Caco-2 (cell line): ENCODE data around the gene KHDC1L. TPM values are rescaled to one million over a fixed set of nuclear protein-coding genes. Genes with fewer than 3 reads are reported as not detected.

ENCODE experiments used
- BruUV-seq: library from RNA; stranded (reverse); fragments of 400-500 nt; replicated peaks from 2 replicates; lab custom pipeline; 2021; lab: Mats Ljungman, UMichigan
- CTCF ChIA-PET: fragments of 300-600 bp; sonication (Branson Sonifier 250); formaldehyde crosslinking; loops from one replicate; lab custom pipeline; 2022; ENCODE audit warnings: antibody characterized with exemption; lab: Charles Lee
- POLR2A ChIA-PET: fragments of 300-600 bp; sonication (Branson Sonifier 250); formaldehyde crosslinking; loops from one replicate; lab custom pipeline; 2022; ENCODE audit warnings: antibody characterized with exemption; lab: Charles Lee
- DNase-seq, 2 experiments: peaks; one replicate each; pipeline versions ENCODE4 v3.0.0 to v3.0.0-alpha.2; 2020 to 2022
- H3K27me3 ChIP-seq: replicated peaks from 2 replicates; pipeline ENCODE4 v1.6.0; 2011; ENCODE audit warnings: low read length; ENCODE audit not compliant: control insufficient read depth, insufficient read depth
- H3K36me3 ChIP-seq: 2 replicates; pipeline ENCODE4 v1.5.1; 2011; ENCODE audit warnings: low read length; ENCODE audit not compliant: control insufficient read depth, insufficient read depth
- H3K4me1 ChIP-seq: fragments of 250-450 bp; sonication (Bioruptor Pico); 2 replicates; pipeline ENCODE4 v1.5.1; 2020; ENCODE audit warnings: mild to moderate bottlenecking
- H3K4me3 ChIP-seq: 2 replicates; pipeline ENCODE4 v1.5.1; 2011; ENCODE audit warnings: low read depth, mild to moderate bottlenecking, control low read depth, low read length
- H3K9me3 ChIP-seq: fragments of 250-450 bp; sonication (Bioruptor Pico); 2 replicates; pipeline ENCODE4 v1.5.1; 2020; ENCODE audit warnings: mild to moderate bottlenecking, moderate library complexity
- H3K27ac Mint-ChIP-seq: one replicate; pipeline ENCODE4 v1.8.0; 2022; ENCODE audit warnings: mixed read lengths; ENCODE audit not compliant: unreplicated experiment
- H3K27me3 Mint-ChIP-seq: one replicate; pipeline ENCODE4 v1.8.0; 2022; ENCODE audit warnings: mixed read lengths; ENCODE audit not compliant: insufficient read depth, unreplicated experiment
- H3K36me3 Mint-ChIP-seq: one replicate; pipeline ENCODE4 v1.8.0; 2022; ENCODE audit warnings: mild to moderate bottlenecking, mixed read lengths; ENCODE audit not compliant: insufficient read depth, unreplicated experiment
- H3K4me1 Mint-ChIP-seq: one replicate; pipeline ENCODE4 v1.8.0; 2022; ENCODE audit warnings: low read depth, mixed read lengths; ENCODE audit not compliant: unreplicated experiment
- H3K4me3 Mint-ChIP-seq: one replicate; pipeline ENCODE4 v1.8.0; 2022; ENCODE audit warnings: mild to moderate bottlenecking, moderate library complexity, mixed read lengths; ENCODE audit not compliant: unreplicated experiment
- H3K9me3 Mint-ChIP-seq: one replicate; pipeline ENCODE4 v1.8.0; 2022; ENCODE audit warnings: mixed read lengths; ENCODE audit not compliant: unreplicated experiment
- intact Hi-C: fragments of 100-400 bp; cut with micrococcal nuclease; formaldehyde crosslinking; loops from one replicate; pipeline ENCODE4 v1.10.0; 2022; ENCODE audit not compliant: unreplicated experiment
- total RNA-seq: library from RNA; stranded (reverse); gene quantifications from 2 replicates; pipeline ENCODE4 v1.2.3, GENCODE V29; 2022
- TF ChIP-seq, protein P1 (sequence below), 2 experiments: fragments of 200-600 bp in 1 of 2; IDR thresholded peaks; 1 replicate in 1 of 2; 2 replicates in 1 of 2; pipeline versions ENCODE4 v1.5.1 to v1.8.0; 2011 to 2022; ENCODE audit warnings: antibody characterized with exemption in 1 of 2, control low read depth in 1 of 2, inconsistent platforms in 1 of 2, low read depth in 1 of 2, low read length in 1 of 2, mild to moderate bottlenecking in 1 of 2, moderate library complexity in 1 of 2; ENCODE audit not compliant: insufficient read depth in 1 of 2, severe bottlenecking in 1 of 2, unreplicated experiment in 1 of 2

The KHDC1L gene
- total RNA-seq, 1 experiment from 2014 or later = not detected

DNA sequence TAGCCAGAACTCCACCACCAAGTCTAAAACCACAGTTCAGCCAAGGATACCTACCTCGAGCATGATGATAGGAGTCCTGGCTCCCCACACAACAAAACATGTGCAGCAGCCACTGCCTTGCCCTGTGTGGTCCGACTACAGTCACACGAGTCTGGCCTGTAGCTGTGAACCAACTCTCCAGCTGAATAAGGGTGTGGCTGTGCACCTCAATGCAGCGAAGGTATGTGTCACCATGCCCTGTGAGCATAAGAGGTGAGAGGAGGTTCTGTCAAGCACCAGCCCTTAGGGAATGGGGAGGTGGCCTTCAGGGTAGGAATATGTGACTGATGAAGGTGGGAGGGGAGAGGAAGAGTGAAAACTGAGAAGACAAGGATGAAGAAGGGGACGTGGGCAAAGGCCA, 16.7 kb upstream of the KHDC1L start:
- ChIA-PET CTCF (no interaction called here), POLR2A (no interaction called here)
- Mint-ChIP-seq H3K27me3 (no peaks in the 10 kb centered on the region), H3K36me3 (no peaks in the 10 kb centered on the region), H3K4me1 (no peaks in the 10 kb centered on the region), H3K4me3 (no peak overlapping the region), H3K27ac (no peak overlapping the region), H3K9me3 (no peaks in the 10 kb centered on the region)
- H3K9me3 ChIP-seq = no peaks in the 10 kb centered on the region
- no peaks in the 10 kb centered on the region for H3K27me3 ChIP-seq
- intact Hi-C loops = no loop called here
- no peaks in the 10 kb centered on the region for H3K4me1 ChIP-seq
- H3K36me3 ChIP-seq = no peaks in the 10 kb centered on the region
- BruUV-seq = no TSS peak
- H3K4me3 ChIP-seq = no peak overlapping the region
- DNase-seq = no peak
- TF ChIP-seq, protein P1, sequence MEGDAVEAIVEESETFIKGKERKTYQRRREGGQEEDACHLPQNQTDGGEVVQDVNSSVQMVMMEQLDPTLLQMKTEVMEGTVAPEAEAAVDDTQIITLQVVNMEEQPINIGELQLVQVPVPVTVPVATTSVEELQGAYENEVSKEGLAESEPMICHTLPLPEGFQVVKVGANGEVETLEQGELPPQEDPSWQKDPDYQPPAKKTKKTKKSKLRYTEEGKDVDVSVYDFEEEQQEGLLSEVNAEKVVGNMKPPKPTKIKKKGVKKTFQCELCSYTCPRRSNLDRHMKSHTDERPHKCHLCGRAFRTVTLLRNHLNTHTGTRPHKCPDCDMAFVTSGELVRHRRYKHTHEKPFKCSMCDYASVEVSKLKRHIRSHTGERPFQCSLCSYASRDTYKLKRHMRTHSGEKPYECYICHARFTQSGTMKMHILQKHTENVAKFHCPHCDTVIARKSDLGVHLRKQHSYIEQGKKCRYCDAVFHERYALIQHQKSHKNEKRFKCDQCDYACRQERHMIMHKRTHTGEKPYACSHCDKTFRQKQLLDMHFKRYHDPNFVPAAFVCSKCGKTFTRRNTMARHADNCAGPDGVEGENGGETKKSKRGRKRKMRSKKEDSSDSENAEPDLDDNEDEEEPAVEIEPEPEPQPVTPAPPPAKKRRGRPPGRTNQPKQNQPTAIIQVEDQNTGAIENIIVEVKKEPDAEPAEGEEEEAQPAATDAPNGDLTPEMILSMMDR (IDR thresholded peaks at IDR 0.05; ENCODE audit: insufficient read depth in 1 of 2, low read depth in 1 of 2, low read length in 1 of 2, severe bottlenecking in 1 of 2, unreplicated experiment in 1 of 2) = no peak

DNA sequence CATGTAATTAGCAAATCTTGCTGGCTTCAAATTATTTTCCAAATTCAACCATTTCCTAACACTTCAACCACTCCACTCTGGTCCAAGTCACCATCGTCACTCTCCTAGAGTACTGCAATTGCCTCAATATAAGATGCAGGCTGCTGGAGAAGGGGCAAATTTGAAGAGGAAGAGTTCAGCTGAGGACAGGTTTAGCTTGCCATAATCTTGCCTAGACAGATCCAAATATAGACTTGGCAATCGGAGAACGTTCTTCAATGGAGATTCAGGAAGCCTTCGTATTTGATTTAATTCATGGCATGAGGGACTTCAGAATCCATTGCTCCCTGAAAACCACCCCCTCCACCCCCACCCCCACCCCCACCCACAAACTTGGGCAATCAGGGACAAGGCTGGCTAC, 15.4 kb upstream of the KHDC1L start:
- Histone ChIP-seq H3K27me3 (no peaks in the 10 kb centered on the region), H3K36me3 (no peaks in the 10 kb centered on the region), H3K9me3 (no peaks in the 10 kb centered on the region), H3K4me1 (no peaks in the 10 kb centered on the region), H3K4me3 (no peak overlapping the region)
- H3K36me3 Mint-ChIP-seq = no peaks in the 10 kb centered on the region
- H3K9me3 Mint-ChIP-seq = no peaks in the 10 kb centered on the region
- H3K4me3 Mint-ChIP-seq = no peak overlapping the region
- no peaks in the 10 kb centered on the region for H3K27me3 Mint-ChIP-seq
- intact Hi-C loops = no loop called here
- no peaks in the 10 kb centered on the region for H3K4me1 Mint-ChIP-seq
- TF ChIP-seq, protein P1 (IDR thresholded peaks at IDR 0.05; ENCODE audit: insufficient read depth in 1 of 2, low read depth in 1 of 2, low read length in 1 of 2, severe bottlenecking in 1 of 2, unreplicated experiment in 1 of 2) = no peak
- ChIA-PET POLR2A (no interaction called here), CTCF (no interaction called here)
- H3K27ac Mint-ChIP-seq = no peak overlapping the region
- BruUV-seq = no TSS peak
- no peak for DNase-seq

DNA sequence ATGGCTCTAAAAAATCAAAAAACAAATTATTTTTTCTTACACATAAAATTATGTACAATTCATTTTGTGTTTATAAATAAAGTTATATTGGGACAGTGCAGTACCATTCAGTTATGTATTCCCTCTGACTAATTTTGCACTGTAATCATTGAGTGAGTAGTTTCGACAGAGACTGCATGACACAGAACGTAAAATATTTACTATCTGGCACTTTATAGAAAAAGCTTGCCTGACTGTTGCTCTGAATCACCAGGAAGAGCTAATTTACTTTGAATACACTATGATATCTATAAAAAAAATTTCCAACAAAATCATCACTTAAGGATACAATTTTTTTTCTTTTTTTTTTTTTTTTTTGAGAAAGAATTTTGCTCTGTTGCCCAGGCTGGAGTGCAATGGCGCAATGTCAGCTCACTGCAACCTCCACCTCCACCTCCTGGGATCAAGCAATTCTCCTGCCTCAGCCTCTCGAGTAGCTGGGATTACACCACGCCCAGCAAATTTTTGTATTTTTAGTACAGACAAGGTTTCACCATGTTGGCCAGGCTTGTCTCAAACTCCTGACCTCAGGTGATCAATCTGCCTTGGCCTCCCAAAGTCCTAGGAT, 11.0 kb upstream of the KHDC1L start:
- POLR2A ChIA-PET = no interaction called here
- CTCF ChIA-PET = no interaction called here

More for the DNA sequence above, 11.0 kb upstream of the KHDC1L start:
- Histone ChIP-seq H3K36me3 (no peaks in the 10 kb centered on the region), H3K9me3 (no peaks in the 10 kb centered on the region), H3K27me3 (no peaks in the 10 kb centered on the region), H3K4me1 (no peaks in the 10 kb centered on the region), H3K4me3 (no peak overlapping the region)
- TF ChIP-seq, protein P1 (IDR thresholded peaks at IDR 0.05; ENCODE audit: insufficient read depth in 1 of 2, low read depth in 1 of 2, low read length in 1 of 2, severe bottlenecking in 1 of 2, unreplicated experiment in 1 of 2) = no peak
- intact Hi-C loops = no loop called here
- H3K9me3 Mint-ChIP-seq = no peaks in the 10 kb centered on the region
- H3K27me3 Mint-ChIP-seq = peaks cover 3% of the 10 kb centered on the region
- H3K36me3 Mint-ChIP-seq = no peaks in the 10 kb centered on the region
- no peak overlapping the region for H3K27ac Mint-ChIP-seq
- DNase-seq = no peak
- BruUV-seq = no TSS peak
- no peaks in the 10 kb centered on the region for H3K4me1 Mint-ChIP-seq
- H3K4me3 Mint-ChIP-seq = no peak overlapping the region
